ENCODE data around the gene MFSD6.
"Not testable (repeated sequence)": the region's sequence is repeated elsewhere in the genome, so short reads cannot be mapped to it uniquely, and the experiment has no call there.

Gene MFSD6

DNA sequence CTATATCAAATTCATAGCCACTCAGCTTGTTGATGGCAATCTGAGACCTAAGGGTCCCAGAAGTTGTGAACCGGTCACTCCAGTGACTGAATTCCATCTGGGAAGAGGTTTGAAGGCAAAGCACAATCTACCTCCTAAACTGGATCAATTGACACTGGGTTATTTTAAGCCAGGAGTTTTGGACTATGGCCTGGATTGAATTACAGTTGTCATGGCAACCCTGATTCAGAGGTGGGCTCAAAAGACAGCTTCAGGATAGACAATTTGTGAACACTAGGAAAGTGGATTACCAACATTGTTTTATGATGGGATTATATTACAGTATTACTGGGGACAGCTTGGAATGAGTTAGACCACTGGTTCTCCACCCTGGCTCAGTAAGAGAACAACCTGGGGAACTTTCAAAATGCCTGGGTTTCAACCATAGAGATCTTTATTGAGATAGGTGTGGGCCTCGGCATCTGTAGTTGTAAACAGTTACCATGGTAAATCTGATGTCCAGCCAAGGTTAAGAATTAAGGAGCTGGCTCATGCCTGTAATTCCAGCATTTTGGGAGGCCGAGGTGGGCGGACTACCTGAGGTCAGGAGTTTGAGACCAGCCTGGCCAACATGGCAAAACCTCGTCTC lies 58.8 kb downstream of the MFSD6 start:
- DNase-seq (ENCODE audit: low read depth) = no peak

DNA sequence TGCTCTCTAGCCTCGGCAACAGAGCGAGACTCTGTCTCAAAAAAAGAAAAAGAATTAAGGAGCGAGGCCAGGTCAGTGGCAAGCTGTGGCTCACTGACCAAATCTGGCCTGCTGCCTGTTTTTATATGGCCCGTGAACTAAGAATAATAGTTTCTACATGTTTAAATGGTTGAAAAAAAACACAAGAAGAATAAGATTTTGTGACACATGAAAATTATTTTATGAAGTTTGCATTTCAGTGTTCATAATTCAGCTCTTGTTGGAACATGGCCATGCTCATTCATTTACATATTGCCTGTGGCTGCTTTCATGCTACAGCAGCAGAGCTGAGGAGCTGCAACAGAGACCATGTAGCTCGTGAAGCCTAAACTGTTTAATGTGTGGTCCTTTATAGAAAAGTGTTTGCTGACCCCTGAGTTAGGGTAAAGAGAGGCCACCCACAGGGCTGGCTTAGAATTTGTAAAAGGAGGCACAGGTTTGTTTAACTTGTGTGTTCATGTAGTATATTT lies 59.5 kb downstream of the MFSD6 start:
- no peak for DNase-seq (ENCODE audit: low read depth)

DNA sequence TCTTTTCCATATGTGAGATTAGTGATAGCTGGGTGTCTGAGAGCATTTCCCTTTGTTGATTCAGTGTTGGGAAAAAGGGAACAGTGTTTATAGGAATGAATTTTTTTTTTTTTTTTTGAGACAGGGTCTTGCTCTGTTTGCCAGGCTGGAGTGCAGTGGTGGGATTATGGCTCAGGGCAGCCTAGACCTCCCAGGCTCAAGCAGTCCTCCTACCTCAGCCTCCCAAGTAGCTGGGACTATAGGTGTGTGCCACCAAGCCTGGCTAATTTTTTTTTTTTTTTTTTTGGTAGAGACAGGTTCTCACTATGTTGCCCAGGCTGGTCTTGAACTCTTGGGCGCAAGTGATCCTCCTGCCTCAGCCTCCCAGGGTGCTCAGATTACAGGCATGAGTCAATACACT lies 60.2 kb downstream of the MFSD6 start:
- DNase-seq (ENCODE audit: low read depth) = not testable (repeated sequence)

DNA sequence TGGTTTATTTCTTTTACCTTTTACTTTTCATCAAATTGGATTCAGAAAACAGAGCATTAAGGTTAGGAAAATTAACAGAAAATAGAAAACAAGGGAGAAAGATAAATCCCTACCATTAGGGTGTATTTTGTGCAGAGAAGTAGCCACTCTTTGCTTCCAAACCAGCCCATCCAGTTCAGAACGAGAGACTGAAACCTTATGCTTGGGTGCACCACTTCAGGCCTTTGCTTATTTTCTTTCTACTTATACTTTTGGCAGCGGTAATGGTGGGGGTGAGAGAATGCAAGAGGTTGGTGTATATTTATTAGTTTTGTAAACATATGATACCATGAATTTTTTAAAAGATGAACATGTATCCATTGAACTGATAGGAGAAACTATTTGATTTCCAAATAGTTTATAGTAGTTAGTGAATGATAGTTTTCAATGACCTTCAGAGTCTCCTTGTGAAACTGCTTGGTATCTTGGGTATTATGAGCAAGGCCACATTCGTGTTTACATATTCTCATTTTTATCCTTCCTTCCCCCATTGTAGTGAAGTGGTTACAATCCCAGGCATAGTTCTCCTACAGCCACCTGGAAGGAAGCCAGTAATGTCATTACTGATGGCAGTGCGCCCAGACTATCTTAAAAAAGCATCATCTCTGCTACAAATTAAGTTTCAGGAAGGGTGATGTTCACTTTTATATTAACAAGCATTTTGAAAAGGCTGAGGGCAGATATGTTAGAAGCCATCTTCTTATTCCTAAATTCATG lies 60.8 kb downstream of the MFSD6 start:
- peak; percentile 93 for DNase-seq (ENCODE audit: low read depth)

DNA sequence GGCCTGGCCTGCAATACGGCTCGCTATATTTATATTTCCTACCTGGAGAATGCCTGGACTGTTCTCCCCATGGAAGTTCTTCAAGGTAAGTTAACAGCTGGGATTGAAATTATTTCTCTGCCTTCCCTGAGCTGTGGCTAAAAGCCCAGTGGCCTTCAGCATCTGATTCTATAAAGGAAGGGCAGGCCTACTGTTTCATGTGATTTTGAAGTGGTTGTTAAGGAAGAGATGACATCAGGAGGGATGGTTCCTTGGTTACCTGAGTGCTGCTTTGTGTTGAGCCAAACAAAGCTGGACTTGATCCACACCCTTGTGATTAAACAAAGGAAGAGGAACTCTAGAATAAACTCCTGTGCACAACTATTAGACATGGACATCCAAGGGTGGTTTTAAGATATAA lies 61.6 kb downstream of the MFSD6 start:
- DNase-seq (ENCODE audit: low read depth) = peak; percentile 40

DNA sequence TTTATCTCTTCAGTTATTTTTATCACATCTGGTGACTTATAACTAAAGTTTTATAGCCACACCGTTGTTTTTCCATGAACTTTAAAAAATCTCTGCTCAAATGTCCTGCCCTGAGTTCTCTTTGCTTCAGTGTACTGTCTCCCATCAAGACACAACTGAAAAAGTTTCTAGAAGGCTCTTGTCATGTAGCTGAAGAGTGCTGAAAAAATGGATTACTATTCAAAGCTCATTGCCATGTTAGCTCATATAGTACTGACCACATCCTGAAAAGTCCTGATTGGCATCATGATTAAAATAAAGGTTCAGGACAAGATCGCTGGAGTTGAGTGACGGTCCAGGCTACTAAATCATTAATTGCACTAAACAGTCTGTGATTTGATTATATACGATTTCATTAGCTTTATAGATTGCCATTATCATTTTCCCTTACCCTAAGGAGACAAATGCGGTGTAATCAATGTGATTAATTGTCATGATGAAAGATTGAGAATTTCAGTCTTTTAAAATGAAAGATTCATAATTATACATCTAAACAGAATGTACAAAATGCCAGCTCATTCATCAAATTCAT lies 62.2 kb downstream of the MFSD6 start:
- no peak for DNase-seq (ENCODE audit: low read depth)

DNA sequence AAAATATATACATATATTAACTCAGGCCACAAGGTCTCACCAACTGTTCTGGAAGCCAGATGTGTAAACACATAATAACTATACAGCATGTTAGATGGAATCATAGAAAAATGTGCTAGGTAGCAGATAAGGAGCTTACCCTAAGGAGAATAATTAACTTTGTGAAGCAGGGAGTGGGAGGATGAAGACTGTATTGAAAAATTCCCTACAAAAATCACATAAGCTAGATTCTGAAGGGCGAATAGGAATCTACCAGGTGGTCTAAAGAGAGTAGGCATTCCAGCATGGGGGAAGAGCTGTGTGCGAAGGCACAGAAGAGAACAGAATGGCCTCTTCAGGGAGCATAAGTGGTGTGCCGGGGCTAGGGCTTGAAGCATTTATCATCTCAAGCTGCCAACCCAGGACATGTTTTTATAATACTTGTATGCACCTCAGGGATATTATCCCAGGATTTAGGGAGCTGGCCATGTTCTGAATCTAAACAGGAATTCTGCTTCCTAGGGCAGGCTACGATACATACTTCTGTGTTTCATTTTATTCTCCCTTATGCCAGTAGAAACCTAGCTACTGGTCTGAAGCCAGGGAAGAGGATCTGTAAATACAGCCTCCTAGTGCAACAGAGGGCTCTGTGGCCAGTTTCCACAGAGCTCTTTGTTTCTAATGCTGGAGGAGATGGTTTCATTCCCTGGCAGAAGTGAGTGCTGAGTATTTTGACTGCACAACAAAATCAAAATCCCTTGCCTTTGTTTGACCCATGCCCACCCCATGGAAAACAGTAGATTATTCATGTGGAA lies 69.7 kb downstream of the MFSD6 start:
- no peak for DNase-seq (ENCODE audit: low read depth)

DNA sequence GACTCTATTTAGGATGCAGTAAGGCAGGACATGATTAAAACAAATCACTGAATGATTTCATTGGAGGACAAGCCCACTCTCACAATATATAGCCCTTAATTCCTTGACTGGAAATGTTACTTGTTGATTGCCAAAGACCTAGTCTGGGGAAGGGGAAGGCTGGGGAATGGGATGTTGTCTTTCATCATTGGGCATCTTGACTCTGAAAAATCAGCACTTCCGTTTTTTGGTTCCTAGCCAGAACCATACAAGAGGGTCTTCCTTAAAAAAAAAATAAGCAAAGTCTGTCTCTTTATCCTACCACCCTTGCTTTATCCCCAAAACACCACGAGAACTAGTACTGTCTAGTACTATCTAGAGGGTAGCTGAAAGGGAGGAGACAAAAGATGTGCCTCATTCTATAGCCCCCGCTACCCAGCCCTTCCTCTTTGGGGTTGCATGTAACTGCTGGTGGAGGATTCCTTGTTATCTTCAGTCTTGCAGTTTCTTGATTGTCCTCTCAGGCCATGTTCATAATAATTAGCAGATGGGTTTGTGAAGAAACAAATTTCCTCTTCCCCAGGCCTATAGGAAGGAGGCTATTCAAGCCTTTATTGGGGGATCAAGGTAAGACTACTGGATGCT lies 70.5 kb downstream of the MFSD6 start:
- no peak for DNase-seq (ENCODE audit: low read depth)

DNA sequence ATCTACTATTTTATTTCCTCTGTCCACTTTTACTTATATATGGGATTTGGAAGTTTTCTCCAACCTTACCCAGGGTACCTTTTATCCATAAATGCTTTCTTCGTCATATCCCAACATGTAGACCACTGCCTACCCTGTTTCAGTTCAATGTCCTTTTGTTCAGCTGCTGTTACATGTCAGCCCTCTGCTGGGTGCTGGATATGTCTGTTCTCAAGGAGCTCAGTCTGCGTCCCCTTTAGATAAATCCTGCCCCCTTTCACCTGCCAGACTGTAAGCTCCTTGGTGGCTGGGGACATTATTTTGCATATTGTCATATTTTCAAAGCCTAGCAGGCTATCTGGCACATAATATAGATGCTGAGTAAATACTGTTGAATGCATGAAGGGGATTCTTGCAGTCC lies 73.2 kb downstream of the MFSD6 start:
- DNase-seq (ENCODE audit: low read depth) = no peak

DNA sequence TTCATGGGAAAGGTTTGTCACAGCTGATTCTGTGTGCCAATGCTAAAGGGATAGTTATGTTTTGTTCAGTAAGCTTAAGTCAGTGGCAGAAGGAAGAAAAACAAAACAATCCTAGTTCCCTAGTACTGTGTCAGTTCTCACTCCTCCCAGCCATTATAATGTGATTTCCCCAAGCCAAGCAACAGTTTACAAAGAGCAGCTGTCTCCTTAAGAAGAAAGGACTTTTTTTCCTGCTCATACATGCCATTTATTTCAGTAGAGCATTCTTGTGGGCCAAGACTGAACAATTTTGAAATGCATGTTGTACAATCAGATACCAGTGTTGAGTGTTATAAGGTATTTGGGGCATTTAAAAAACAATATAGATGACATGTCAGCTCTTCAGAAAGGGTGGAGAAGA lies 74.3 kb downstream of the MFSD6 start:
- DNase-seq (ENCODE audit: low read depth) = no peak

DNA sequence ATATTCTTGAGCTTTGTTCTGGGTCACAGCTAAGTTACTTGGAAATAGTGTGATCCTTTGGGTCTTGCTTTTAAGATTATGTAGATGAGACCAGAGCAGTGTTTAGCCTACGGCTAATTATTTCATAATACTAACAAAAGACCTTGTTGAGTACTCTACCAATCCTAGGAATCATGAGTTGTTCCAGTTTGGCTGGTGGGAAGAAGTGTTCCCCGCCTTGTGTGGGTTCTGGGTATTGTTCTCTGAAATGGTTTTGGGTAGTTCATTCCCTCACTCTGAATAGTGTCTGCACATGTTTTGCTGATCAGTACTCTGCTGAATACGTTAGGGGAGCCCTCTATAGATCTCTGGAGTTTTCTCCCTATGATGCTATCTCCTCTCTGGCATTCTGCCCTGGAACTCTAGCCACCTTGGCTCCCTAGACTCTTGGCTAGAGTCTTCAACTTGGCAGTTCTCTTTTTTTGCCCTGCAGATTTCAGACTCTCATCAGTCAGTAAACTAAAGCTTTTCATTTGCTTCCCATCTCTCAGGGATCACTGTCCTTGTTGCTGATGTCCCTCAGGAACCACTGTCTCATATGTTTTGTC lies 78.0 kb downstream of the MFSD6 start:
- no peak for DNase-seq (ENCODE audit: low read depth)

DNA sequence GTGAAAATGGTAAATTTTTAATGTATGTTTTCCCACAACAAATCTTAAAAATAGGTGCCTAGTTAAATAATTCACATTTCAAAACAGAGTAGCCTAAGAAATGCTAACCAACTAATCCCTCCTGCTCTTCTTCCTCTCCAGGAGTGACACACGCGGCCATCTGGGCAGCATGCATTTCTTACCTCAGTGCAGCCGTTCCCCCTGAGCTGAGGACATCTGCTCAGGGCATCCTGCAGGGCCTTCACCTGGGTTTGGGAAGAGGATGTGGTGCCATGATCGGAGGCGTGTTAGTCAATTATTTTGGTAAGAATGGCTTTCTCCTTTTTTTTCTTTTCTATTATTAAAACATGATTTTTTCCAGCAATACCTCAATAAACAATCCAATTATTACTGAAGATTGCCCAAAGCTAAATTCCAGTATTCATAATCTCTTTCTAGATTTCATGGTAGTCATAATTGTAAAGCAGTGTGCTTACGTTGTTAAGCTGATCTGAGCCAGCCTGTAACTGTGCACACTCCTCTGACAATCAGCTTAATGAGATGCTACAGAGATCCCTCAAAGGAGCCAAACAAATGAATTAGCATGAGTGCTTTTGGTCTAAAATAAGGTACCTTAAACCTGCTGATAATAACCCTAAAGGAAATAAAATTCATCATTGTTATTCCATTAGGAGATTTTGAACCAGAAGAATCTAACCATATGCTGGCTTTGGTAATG lies 80.5 kb downstream of the MFSD6 start:
- no peak for DNase-seq (ENCODE audit: low read depth)

DNA sequence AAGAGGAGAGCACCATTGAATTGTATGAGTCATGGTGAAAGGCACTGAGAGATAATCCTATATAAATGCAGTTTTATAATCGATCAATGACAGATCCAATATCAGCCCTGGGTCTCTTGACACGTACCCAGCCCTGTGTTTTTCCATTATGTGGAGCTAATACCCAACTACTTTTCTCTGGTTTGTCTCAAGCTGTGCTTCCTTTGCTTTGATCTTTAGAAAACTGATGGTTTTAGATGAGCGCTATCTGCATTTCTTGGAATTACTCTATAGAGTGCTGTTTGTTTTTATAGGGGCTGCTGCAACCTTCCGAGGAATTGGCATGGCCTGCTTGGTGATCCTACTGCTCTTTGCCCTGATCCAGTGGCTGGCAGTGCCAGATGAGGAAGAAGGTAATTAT lies 81.3 kb downstream of the MFSD6 start:
- DNase-seq (ENCODE audit: low read depth) = no peak

DNA sequence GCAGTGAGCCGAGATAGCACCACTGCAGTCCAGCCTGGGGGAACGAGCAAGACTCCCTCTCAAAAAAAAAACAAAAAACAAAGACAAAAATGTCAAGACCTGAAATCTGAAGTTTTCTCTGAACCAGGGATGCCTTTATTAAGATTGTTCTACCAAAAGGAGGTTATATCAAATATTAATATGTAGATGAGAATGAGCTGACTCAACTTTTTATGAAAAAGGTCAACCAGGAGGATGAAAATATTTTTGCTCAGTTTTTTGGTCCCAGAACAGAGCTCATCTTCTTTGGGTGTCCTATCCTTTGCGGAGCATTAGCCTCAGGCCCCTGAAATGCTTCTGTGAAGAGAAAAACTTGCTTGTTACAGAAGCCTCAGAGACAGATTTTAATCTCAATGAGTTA lies 82.3 kb downstream of the MFSD6 start:
- no peak for DNase-seq (ENCODE audit: low read depth)

DNA sequence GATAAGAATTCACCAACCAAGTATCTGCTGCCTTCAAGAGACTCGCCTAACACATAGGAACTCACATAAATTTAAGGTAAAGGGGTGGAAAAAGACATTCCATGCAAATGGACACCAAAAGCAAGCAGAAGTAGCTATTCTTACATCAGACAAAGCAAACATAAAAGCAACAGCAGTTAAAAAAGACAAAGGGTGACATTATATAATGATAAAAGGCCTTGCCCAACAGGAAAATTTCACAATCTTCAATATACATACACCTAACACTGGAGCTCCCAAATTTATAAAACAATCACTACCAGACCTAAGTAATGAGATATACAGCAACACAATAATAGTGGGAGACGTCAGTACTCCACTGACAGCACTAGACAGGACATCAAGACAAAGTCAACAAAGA lies 84.9 kb downstream of the MFSD6 start:
- DNase-seq (ENCODE audit: low read depth) = no peak

DNA sequence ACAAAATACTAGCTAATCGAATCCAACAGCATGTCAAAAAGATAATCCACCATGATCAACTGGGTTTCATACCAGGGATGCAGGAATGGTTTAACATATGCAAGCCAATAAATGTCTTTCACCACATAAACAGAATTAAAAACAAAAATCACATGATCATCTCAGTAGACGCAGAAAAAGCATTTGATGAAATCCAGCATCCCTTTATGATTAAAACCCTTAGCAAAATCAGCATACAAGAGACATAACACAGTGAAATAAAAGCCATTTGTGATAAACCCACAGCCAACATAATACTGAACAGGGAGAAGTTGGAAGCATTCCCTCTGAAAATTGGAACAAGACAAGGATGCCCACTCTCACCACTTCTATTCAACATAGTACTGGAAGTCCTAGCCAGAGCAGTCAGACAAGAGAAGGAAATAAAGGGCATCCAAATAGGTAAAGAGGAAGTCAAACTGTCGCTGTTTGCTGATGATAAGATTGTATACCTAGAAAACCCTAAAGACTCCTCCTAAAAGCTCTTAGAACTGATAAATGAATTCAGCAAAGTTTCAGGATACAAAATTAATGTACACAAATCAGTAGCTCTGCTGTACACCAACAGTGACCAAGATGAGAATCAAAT lies 86.6 kb downstream of the MFSD6 start:
- not testable (repeated sequence) for DNase-seq (ENCODE audit: low read depth)

DNA sequence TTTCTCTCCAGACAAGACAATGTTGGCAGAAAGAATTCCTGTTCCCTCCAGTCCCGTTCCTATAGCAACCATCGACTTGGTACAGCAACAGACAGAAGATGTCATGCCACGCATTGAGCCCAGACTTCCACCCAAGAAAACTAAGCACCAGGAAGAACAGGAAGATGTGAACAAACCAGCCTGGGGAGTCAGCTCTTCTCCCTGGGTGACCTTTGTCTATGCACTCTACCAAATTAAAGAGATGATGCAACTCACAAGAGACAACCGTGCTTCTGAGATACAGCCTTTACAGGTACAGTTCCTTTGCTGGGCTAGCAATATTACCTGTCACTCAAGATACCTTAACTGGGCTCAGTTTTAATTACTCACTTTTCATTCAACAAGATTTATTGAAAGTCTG lies 89.3 kb downstream of the MFSD6 start:
- no peak for DNase-seq (ENCODE audit: low read depth)

DNA sequence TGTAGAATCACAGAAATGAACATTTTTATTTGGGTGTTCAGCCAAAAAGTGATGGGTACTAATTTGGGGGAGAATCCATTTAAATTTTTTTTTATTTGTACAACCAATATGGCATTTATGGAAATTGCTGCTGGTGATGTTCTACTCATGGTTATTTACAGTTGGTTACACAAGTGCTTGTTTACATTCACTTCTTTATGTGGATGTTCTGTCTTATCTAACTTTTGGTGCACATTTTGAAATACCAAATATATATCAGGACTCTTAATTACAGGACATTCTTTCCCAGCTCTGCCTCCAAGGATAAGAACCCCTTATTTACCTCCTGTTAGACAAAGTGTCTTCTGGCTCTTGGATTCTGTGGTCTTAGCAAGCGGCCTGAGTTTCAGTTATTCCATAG lies 91.1 kb downstream of the MFSD6 start:
- DNase-seq (ENCODE audit: low read depth) = no peak

DNA sequence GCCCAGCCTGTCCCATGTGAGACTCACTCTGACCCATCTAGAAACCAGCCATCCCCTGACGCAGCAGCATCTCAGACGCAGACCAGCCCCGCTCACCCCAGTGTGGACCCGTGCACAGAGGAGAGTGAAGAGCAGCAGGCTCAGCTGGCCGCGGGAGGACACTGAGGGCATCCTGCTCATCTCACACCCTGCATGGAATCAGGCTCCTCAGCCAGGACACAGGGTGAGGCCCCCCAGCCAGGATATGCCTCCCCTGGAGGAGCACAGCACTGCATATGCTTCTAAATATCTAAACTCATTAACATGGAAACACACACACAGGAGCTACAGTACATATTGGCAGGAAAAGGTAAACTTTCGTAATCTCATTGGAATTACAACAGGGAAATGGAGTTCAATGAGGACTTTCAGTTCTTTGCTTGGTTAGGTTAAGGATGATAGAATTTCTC lies 91.9 kb downstream of the MFSD6 start:
- DNase-seq (ENCODE audit: low read depth) = no peak

DNA sequence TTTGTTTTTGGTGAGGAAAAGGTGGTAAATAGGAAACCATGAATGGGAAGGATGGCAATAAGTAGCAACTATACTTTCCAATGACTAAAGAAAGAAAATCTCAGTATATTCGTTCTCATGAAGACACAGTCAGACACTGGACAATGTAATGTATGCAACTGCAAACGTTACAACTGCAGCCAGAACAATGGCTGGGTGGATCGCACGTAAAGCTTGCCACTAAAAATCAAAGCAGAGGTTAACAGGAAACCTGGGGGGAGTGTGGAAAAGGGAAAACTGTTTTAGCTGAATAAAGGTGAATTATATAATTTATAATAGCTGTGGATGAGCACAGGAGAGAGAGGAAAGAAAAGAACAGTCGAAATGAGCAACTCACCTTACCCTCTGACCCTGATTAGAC lies 93.1 kb downstream of the MFSD6 start:
- DNase-seq (ENCODE audit: low read depth) = no peak
